HG03469 (cell line): ENCODE measurements around the gene ARMC6.

Experiments used
- ATAC-seq: cut with Tn5 transposase; IDR thresholded peaks from one replicate; pipeline ENCODE4 v1.9.1; 2021; ENCODE audit warnings: mild to moderate bottlenecking, moderate library complexity, moderate number of reproducible peaks; ENCODE audit not compliant: unreplicated experiment

Gene ARMC6

GRCh38 chr19:19053508-19054314, 20.3 kb downstream of the ARMC6 start:
- ATAC-seq, result no peak

GRCh38 chr19:19054315-19054938, 21.0 kb downstream of the ARMC6 start:
- ATAC-seq, result no peak

GRCh38 chr19:19054939-19055440, 21.6 kb downstream of the ARMC6 start:
- no peak for ATAC-seq

GRCh38 chr19:19055701-19056100, 22.3 kb downstream of the ARMC6 start:
- ATAC-seq, result no peak

- ATAC-seq, result no peak
Observed at GRCh38 chr19:19056636-19057275, 23.4 kb downstream of the ARMC6 start.

- ATAC-seq, result no peak
Observed at GRCh38 chr19:19057317-19057716, 23.9 kb downstream of the ARMC6 start.

GRCh38 chr19:19057720-19058119, 24.3 kb downstream of the ARMC6 start:
- ATAC-seq, result no peak

- ATAC-seq, result no peak
Observed at GRCh38 chr19:19059018-19059836, 25.8 kb downstream of the ARMC6 start.

- ATAC-seq, result no peak
Observed at GRCh38 chr19:19059837-19060611, 26.6 kb downstream of the ARMC6 start.

GRCh38 chr19:19061506-19061905, 28.1 kb downstream of the ARMC6 start:
- no peak for ATAC-seq

- no peak for ATAC-seq
Observed at GRCh38 chr19:19062454-19063182, 29.2 kb downstream of the ARMC6 start.

GRCh38 chr19:19063183-19064097, 30.0 kb downstream of the ARMC6 start, which contains the start of gene SLC25A42:
SLC25A42 (plus strand) TSS chr19:19063994; CDS start chr19:19096125, 32,131 bp downstream.
- ATAC-seq, result peak; percentile 75

- no peak for ATAC-seq
Observed at GRCh38 chr19:19064098-19064722, 30.8 kb downstream of the ARMC6 start.

- ATAC-seq, result no peak
Observed at GRCh38 chr19:19064811-19065745, 31.7 kb downstream of the ARMC6 start.

GRCh38 chr19:19067276-19068072, 34.1 kb downstream of the ARMC6 start:
- no peak for ATAC-seq
